ENCODE results near the gene NDST1.

- no peak for TF ChIP-seq CTCF (optimal IDR thresholded peaks at IDR 0.05 in 1 of 3, IDR thresholded peaks at IDR 0.05 in 1 of 3, conservative IDR thresholded peaks at IDR 0.05 in 1 of 3; ENCODE audit: extremely low read depth in 1 of 3, insufficient read depth in 2 of 3, low read length in 3 of 3)
- TF ChIP-seq EZH2 (IDR thresholded peaks at IDR 0.05; ENCODE audit: low read length): no peak
Measured at GRCh38 chr5:150507474-150508276, at the start of gene NDST1.
